Endothelial cell of umbilical vein (primary cell): Measurements from ENCODE around the gene FBXL14.

Experiments used
- CTCF ChIP-seq, 2 donors: IDR thresholded peaks; 1 replicate in 1 of 2; 2 replicates in 1 of 2; pipeline ENCODE4 v1.5.1; 2011; ENCODE audit warnings: low read length in 2 of 2, mild to moderate bottlenecking in 2 of 2, moderate library complexity in 2 of 2, control low read depth in 1 of 2, inconsistent platforms in 1 of 2, low read depth in 1 of 2; ENCODE audit not compliant: insufficient read depth in 1 of 2; ENCODE audit errors: extremely low read depth in 1 of 2
- FOS ChIP-seq: IDR thresholded peaks from 2 replicates; pipeline ENCODE4 v1.6.1; 2011; ENCODE audit warnings: mild to moderate bottlenecking, low read length, moderate library complexity, borderline replicate concordance; ENCODE audit not compliant: insufficient read depth
- MAX ChIP-seq: IDR thresholded peaks from 2 replicates; pipeline ENCODE4 v1.6.1; 2011; ENCODE audit not compliant: insufficient read depth, insufficient read length
- POLR2A ChIP-seq: IDR thresholded peaks from 2 replicates; pipeline ENCODE4 v1.6.1; 2012; ENCODE audit warnings: low read depth, mild to moderate bottlenecking, control low read depth, low read length
- POLR2AphosphoS5 ChIP-seq: IDR thresholded peaks from 2 replicates; pipeline ENCODE4 v1.6.1; 2012; ENCODE audit warnings: low read depth, mild to moderate bottlenecking, control low read depth, low read length, moderate library complexity; ENCODE audit not compliant: insufficient read depth

DNA sequence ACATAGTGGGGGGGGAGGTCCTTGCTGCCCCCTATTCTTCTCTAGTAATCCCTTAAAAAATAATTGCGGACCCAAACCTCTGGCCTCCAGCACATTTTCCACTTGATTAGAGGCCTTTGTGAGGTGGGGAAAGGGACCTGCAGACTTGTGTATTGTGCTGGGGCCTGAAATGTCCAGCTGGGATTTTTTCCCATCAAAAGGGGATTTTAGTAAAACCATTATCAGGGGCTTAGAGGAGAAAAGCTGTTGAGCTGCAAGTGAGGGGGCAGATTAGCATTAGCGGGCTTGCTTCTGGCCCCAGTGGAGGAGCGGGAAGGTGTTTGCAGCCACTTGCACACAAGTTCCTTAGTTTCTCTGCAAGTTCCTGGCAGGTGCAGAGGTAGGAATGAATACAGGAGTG, 13.9 kb downstream of the FBXL14 start:
- TF ChIP-seq CTCF (IDR thresholded peaks at IDR 0.05; ENCODE audit: extremely low read depth in 1 of 2, insufficient read depth in 1 of 2, low read depth in 1 of 2, low read length in 2 of 2): no peak
- TF ChIP-seq POLR2AphosphoS5: no peak
- no peak for TF ChIP-seq POLR2A
- TF ChIP-seq MAX: no peak
- TF ChIP-seq FOS: no peak
